Lower leg skin (tissue), 3 donors: ENCODE measurements around the gene PTGFRN.

ENCODE experiments used
- CTCF ChIP-seq, 3 donors: fragments of 450-650 bp; IDR thresholded peaks; one replicate each; pipeline ENCODE4 v1.5.1; 2016; ENCODE audit warnings: antibody characterized with exemption in 3 of 3, mild to moderate bottlenecking in 3 of 3, moderate library complexity in 2 of 3
- POLR2A ChIP-seq, 2 donors: fragments of 450-650 bp; IDR thresholded peaks; one replicate each; pipeline ENCODE4 v1.6.1; 2016 to 2017; ENCODE audit warnings: antibody characterized with exemption in 2 of 2, mild to moderate bottlenecking in 1 of 2, moderate library complexity in 1 of 2

GRCh38 chr1:116889380-116889779 is 20.3 kb upstream of the PTGFRN start:
- no peak for TF ChIP-seq POLR2A (IDR thresholded peaks at IDR 0.05)
- no peak for TF ChIP-seq CTCF (IDR thresholded peaks at IDR 0.05)
